Measurements from ENCODE around the gene PCGF3.
"Not testable (repeated sequence)": the region's sequence is repeated elsewhere in the genome, so short reads cannot be mapped to it uniquely, and the experiment has no call there.

Gene PCGF3

DNA sequence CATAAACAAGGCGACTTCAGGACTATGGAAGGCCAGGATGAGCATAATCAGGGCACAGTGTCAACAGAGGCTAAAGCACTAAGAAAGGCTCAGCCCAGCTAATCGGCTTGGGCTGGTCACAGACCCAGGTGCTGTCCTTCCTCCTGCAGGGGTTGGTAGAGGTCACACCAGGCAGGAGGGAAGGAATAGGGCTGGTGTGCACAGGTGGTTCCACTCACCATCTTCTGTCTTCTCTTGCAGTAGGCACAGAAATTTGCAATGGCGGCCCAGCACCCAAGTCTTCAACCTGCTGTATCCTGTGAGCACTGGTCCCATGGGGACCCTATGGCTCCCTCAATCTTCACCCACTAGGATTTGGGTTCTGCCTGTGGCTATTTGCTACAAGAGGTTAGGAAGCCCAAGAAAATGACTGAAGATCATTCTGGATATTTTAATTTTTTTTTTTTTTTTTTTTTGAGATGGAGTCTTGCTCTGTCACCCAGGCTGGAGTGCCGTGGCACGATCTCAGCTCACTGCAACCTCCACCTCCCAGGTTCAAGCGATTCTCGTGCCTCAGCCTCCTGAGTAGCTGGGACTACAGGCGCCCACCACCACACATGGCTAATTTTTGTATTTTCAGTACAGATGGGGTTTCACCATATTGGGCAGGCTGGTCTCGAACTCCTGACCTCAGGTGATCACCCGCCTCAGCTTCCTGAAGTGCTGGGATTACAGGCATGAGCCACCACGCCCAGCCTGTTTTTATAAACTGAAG lies 35.6 kb upstream of the PCGF3 start:
- DNase-seq = not testable (repeated sequence)

GRCh38 chr4:671769-672168 lies 33.9 kb upstream of the PCGF3 start:
- DNase-seq = no peak

DNA sequence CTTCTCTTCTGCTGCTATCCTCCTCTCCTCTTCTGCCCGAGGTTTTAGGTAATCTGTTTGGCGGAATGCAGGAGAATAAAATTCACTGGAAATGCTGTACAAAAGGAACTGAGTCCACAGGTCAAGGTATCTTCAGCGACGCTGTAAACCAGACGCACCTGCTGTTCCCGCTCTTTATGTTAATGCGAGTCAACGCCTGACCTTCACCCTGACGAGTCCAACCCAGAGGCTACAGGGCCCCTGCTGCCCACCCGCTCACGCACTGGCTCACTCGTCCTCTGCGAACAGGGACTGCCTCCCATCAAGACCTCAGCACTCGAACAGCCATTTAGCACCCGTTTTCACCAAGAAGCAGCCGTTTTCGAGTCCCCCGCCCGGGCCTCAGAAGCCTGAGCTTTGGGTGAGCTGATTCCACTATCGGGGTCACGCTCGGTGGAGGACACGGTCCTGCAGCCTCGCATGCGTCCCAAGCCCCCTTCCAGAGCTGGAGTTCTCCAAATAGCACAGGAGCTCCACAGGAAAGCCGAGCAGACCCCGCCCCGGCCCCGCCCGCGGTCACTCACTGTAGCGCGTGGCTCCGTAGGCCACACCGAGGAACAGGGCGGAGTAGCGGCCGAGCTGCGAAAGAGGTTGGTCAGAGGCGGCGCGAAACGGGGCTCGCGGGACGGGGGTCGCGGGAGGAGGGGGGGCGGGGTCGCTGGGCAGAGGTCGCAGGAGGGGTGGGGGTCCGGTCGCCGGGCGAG lies 32.1 kb upstream of the PCGF3 start:
- peak; percentile 24 for DNase-seq

DNA sequence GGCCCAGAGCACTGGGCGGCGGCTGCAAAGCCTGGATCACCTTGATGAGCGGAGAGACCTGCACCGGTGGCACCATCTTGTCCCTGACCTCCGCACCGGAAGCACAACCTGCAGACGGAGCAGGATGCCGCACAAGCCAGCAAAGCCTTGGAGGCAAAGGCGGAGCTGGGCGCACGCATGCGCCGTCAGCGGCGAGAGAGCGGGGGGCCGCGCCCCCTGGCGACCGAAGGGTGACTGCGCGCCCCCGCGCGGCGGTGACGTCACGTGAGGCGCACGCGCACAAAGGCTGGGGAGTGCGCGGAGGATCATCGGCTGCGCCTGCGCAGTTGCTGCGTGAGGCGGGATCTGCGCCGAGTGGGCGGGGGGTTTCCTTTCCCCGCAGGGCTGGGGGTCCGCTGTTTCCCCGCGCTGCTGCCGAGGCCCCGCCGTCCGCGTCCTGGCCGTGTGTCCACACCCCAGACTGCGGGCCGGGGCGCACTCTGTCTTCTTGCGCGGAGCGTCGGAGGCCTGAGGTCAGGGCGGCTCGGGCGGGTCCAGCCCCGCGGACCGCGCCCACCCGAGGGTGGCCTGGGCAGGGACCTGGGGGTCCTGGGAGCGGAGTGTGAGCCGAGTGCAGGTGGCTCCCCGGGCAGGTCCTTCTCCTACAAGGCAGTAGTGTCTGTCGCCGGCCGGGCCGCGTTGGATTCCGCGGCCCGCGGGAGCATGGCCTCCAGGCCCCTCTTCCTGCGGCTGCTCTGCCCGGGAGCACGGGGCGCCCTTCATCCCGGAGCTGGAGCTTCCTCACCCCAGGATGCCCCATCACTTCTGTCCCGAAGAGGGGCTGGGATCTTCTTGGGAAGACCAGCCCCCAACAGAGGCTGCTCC lies 31.2 kb upstream of the PCGF3 start, which contains the start of the genes ATP5ME and MYL5:
Gene ATP5ME (minus strand): TSS at position 105 of the 864 bp plus-strand sequence. CDS start 29 bp downstream, at position 76.
Gene MYL5 (plus strand): TSS at position 371 of the 864 bp plus-strand sequence. CDS start 3,485 bp downstream, outside the sequence.
- peak; percentile 98 for DNase-seq

GRCh38 chr4:675036-675882 lies 30.4 kb upstream of the PCGF3 start:
- DNase-seq = peak; percentile 16

GRCh38 chr4:675980-676870 lies 29.4 kb upstream of the PCGF3 start:
- DNase-seq = no peak

DNA sequence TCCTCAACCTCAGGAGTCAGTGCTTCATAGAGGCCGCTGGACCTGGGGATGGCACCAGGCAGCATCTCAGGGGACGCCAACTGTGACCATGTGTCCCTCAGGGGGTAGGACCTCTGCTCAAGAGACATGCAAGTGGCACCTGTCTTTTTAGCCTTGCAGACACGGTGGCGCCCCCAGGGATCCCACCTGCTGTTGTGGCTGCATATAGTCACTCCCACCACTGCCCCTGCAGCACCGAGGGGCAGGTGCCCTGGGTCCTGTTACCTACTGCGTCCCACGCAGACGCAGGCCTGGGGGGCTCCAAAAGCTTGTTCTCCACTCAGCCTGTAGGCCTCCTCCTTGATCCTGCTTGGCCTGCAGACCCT lies 28.8 kb upstream of the PCGF3 start:
- no peak for DNase-seq

DNA sequence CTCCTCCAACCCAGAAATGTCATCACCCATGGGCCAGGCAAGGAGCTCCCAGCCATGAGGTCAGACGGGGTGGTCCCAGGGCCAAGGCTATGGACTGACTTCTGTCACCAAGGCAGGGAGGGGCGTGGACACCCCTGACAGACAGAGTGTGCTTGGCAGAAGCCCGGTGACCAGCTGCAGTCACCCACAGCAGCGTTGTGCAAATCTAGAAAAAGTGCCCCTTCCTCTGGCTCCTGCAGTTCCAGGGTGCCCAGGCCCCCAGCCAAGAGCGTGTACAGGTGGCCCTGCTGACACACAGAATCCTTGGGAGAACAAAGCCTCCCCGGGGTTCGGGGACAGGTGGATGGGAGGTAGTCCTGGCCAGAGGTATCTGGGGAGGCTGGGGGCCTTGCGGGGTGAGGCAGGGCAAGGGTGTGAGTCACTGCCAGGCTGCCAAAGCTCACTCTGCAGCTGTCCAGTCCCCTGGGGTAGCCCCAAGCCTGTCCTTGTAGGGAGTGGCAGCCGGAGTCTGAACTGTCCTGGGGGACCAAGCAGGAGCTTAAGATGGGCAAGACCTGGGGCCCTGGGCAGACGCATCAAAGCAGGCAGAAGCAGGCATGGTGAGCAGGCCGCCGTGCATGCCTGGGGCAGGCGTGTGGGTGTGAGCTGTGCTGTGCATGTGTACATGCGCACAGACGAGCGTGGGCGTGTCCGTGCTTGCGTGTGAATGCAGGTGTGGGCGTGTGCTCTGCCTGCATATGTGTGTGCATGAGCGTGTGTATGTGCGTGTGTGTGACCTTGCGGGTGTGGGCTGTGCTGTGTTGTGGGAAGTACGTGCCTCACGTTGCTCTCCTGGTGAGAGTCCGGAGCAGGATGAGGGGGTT lies 28.0 kb upstream of the PCGF3 start:
- no peak for DNase-seq

DNA sequence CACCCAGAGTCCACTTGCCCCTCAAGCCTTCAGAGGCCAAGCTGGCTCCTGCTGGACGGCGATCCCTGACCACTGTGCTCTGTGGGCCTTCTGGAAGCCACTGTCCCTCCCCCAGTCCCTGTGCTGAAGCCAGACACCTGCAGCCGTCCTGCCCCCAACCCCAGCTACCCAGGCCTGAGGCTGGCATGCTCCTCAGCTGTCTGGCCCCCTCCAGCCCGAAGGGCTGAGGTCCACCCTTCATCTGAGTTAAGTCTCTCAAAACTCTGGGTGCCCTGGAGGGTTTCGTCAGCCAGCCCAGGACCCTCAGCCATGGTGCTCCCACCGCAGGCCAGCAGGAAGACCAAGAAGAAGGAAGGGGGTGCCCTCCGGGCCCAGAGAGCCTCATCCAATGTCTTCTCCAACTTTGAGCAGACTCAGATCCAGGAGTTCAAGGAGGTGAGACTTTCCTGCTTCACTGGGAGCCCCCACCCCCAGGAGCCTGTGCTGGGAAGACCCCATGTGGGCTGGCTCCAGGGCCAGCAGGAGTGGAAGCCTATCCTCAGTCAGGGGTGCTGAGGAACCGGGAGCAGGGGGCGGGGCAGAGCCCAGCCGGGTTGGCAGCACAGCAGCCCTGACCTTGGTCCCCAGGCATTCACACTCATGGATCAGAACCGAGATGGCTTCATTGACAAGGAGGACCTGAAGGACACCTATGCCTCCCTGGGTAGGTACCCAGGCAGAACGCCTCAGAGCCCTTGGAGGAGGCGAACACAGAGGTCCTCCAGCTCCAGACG lies 27.1 kb upstream of the PCGF3 start:
- DNase-seq = no peak

GRCh38 chr4:679104-679481 lies 26.5 kb upstream of the PCGF3 start:
- DNase-seq = no peak

GRCh38 chr4:679629-680028 lies 26.0 kb upstream of the PCGF3 start:
- DNase-seq = no peak

- no peak for DNase-seq
Observed at GRCh38 chr4:680091-680490, 25.5 kb upstream of the PCGF3 start.

DNA sequence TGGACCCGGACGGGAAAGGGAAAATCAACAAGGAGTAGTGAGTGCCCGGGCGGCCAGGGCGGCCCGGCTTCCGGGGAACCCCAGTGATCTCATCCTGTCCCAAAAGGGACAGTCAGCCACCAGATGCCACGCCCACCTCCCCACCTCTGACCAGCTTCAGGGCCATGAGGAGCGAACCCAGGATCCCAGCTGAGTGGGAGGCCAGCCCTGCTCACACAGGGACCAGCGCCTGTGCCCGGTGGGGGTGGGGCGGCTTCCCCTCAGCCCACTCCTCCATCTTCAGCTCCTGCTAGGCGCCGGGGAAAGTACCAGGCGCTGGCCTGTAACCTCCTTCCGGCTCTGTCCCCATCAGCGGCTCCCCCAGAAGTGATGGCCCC lies 25.1 kb upstream of the PCGF3 start:
- DNase-seq = peak; percentile 19

- DNase-seq = peak; percentile 71
Observed at GRCh38 chr4:680928-681645, 24.5 kb upstream of the PCGF3 start.

- peak; percentile 35 for DNase-seq
Observed at GRCh38 chr4:681736-682451, 23.7 kb upstream of the PCGF3 start.

DNA sequence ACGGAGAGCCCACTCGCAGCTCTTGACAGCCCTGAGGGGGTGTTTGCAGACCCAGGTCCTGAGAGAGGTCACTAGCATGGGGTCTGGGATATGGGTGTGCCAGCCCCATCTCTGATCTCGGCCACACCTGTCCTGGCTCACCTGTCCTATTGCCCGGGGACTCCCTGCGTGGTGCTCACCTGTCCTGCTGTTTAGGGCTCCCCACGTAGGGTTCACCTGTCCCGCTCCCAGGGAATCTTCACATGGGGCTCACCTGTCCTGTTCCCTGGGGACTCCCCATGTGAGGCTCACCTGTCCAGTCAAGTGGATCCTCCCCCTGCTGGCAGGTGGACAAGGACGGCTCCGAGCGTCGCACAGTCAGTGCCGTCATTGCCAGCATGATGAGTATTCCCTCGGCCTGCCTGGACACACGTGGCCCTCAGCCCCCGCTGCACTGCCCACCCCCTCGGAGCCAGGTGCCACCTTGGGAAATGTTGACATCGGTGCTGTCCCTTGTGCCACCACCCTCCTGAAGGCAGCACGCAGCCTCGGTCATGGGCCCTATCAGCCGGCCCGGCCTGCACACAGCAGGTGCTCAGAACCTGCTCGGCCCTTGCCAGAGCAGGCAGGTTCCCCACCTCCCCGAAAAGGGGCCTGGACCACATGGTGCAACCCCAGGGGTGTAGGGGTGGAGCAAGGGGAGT lies 23.0 kb upstream of the PCGF3 start:
- DNase-seq = no peak

- no peak for DNase-seq
Observed at GRCh38 chr4:683247-683897, 22.3 kb upstream of the PCGF3 start.
